GM12892 (cell line): Measurements from ENCODE around the gene ZFR2.

Source experiments
- POLR2A ChIP-seq: IDR thresholded peaks from 2 replicates; pipeline ENCODE4 v1.6.1; 2011; ENCODE audit warnings: low read depth, low read length, control low read depth
- POLR2AphosphoS5 ChIP-seq: IDR thresholded peaks from 2 replicates; pipeline ENCODE4 v1.6.1; 2011; ENCODE audit warnings: low read depth, low read length, control low read depth
- TAF1 ChIP-seq: IDR thresholded peaks from 2 replicates; pipeline ENCODE4 v1.6.1; 2011; ENCODE audit warnings: low read depth, mild to moderate bottlenecking, control low read depth, low read length, borderline replicate concordance

DNA sequence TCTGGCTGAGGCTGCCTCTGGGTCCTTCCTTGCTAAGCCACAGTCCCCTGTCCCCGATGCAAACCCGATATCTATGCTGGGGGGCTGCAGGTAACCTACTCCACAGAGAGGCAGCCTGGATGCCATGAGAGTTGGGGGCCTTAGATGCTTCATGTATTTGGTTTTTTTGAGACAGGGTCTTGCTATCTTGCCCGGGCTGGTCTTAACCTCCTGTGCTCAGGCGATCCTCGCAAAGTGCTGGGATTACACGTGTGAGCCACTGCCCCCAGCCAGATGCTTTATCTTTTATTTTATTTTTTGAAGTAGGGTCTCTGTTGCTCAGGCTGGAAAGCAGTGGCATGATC lies 13.2 kb upstream of the ZFR2 start:
- no peak for TF ChIP-seq POLR2A
- no peak for TF ChIP-seq TAF1
- no peak for TF ChIP-seq POLR2AphosphoS5
